ENCODE data around the gene HCST. TPM values are rescaled to one million over a fixed set of nuclear protein-coding genes. Genes with fewer than 3 reads are reported as not detected.
A peak's percentile ranks its signal among the peaks of the same experiment; 100 is the strongest.

The HCST gene
- 10 to 100 TPM in 2 of 4 donors, 1 to 10 TPM in 2; 7.6 to 57.0 (median 13.3) TPM for total RNA-seq

- ATAC-seq (ENCODE audit: low FRiP score) (no peak), DNase-seq (ENCODE audit: low spot score) (no peak)
- no peak for TF ChIP-seq CTCF (IDR thresholded peaks at IDR 0.05)
These were observed at the start of gene HCST for GRCh38 chr19:35901854-35902661. Gene HCST (plus strand): TSS chr19:35902529. CDS start chr19:35902594, 65 bp downstream.

GRCh38 chr19:35853038-35853756, 49.1 kb upstream of the HCST start:
- TF ChIP-seq CTCF (IDR thresholded peaks at IDR 0.05) = no peak
- DNase-seq (ENCODE audit: low spot score) = no peak
- ATAC-seq (ENCODE audit: low FRiP score) = peak; percentile 13

GRCh38 chr19:35856546-35857149, 45.7 kb upstream of the HCST start, which contains the start of gene KIRREL2:
Gene KIRREL2 (plus strand): TSS chr19:35856911. CDS start chr19:35857120, 209 bp downstream.
- TF ChIP-seq CTCF (IDR thresholded peaks at IDR 0.05) = no peak
- peak; percentile 37 for ATAC-seq (ENCODE audit: low FRiP score)
- DNase-seq (ENCODE audit: low spot score) = no peak

- no peak for TF ChIP-seq CTCF (IDR thresholded peaks at IDR 0.05)
- ATAC-seq (ENCODE audit: low FRiP score) (no peak), DNase-seq (ENCODE audit: low spot score) (no peak)
These were observed 44.0 kb upstream of the HCST start for GRCh38 chr19:35858311-35858710.

GRCh38 chr19:35859414-35859813, 42.9 kb upstream of the HCST start:
- TF ChIP-seq CTCF (IDR thresholded peaks at IDR 0.05) = no peak
- no peak for DNase-seq (ENCODE audit: low spot score)
- no peak for ATAC-seq (ENCODE audit: low FRiP score)

- no peak for TF ChIP-seq CTCF (IDR thresholded peaks at IDR 0.05)
- DNase-seq (ENCODE audit: low spot score) = no peak
- no peak for ATAC-seq (ENCODE audit: low FRiP score)
These were observed 41.9 kb upstream of the HCST start for GRCh38 chr19:35860436-35860817.

All from omental fat pad (tissue), 4 donors.